Neural cell (in vitro differentiated cells): Measurements from ENCODE around the gene NTRK2.

Experiments
- EZH2 ChIP-seq: fragments of 200-600, 300-800 bp; shearing (Covaris generic), sonication (generic); IDR thresholded peaks from 2 replicates; pipeline ENCODE4 v1.6.1; 2014; ENCODE audit warnings: antibody characterized with exemption, low read length, borderline replicate concordance, mild to moderate bottlenecking; ENCODE audit not compliant: insufficient read depth, poor library complexity, severe bottlenecking
- MXI1 ChIP-seq: fragments of 450-650 bp; conservative IDR thresholded peaks from 2 replicates; pipeline ENCODE4 v1.6.1; 2014; ENCODE audit warnings: antibody characterized with exemption, mild to moderate bottlenecking; ENCODE audit not compliant: poor library complexity, severe bottlenecking
- POLR2AphosphoS5 ChIP-seq: IDR thresholded peaks from 2 replicates; pipeline ENCODE4 v1.6.1; 2012
- RAD21 ChIP-seq: fragments of 450-650 bp; conservative IDR thresholded peaks from 2 replicates; pipeline ENCODE4 v1.6.1; 2014; ENCODE audit warnings: antibody characterized with exemption, mild to moderate bottlenecking, moderate library complexity
- SMC3 ChIP-seq: fragments of 450-650 bp; conservative IDR thresholded peaks from 2 replicates; pipeline ENCODE4 v1.6.1; 2014; ENCODE audit warnings: antibody characterized with exemption, mild to moderate bottlenecking, moderate library complexity; ENCODE audit not compliant: poor library complexity
- TAF1 ChIP-seq: IDR thresholded peaks from 2 replicates; pipeline ENCODE4 v1.6.1; 2012; ENCODE audit warnings: low read depth
- TF ChIP-seq, protein P1 (sequence below): fragments of 450-650 bp; IDR thresholded peaks from 2 replicates; pipeline ENCODE4 v1.5.1; 2014; ENCODE audit warnings: antibody characterized with exemption, mild to moderate bottlenecking, moderate library complexity; ENCODE audit not compliant: poor library complexity, severe bottlenecking
- TF ChIP-seq, protein P2 (sequence below): IDR thresholded peaks from 2 replicates; pipeline ENCODE4 v1.6.1; 2012; ENCODE audit warnings: borderline replicate concordance

DNA sequence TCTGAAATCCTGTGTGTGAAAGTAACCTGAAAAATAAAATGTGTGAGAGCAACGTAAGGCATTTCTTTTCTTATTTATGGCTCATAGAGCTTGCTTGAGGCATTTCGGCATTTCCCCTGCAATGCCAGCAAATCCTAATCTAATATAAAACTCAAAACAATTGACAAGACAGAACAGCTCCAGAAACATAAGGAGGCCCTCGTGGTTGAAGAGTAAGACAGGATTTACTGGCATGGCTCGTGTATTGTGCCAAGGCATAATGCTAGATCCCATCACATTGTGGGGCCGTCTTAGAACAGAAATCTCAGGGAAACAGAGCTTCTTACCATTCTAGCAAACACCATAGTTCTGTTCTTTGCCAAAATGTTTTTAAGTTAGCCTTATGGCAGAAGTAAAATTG lies 166.2 kb downstream of the NTRK2 start:
- TF ChIP-seq, protein P1, sequence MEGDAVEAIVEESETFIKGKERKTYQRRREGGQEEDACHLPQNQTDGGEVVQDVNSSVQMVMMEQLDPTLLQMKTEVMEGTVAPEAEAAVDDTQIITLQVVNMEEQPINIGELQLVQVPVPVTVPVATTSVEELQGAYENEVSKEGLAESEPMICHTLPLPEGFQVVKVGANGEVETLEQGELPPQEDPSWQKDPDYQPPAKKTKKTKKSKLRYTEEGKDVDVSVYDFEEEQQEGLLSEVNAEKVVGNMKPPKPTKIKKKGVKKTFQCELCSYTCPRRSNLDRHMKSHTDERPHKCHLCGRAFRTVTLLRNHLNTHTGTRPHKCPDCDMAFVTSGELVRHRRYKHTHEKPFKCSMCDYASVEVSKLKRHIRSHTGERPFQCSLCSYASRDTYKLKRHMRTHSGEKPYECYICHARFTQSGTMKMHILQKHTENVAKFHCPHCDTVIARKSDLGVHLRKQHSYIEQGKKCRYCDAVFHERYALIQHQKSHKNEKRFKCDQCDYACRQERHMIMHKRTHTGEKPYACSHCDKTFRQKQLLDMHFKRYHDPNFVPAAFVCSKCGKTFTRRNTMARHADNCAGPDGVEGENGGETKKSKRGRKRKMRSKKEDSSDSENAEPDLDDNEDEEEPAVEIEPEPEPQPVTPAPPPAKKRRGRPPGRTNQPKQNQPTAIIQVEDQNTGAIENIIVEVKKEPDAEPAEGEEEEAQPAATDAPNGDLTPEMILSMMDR: no peak
- no peak for TF ChIP-seq RAD21
- no peak for TF ChIP-seq TAF1
- no peak for TF ChIP-seq EZH2
- TF ChIP-seq, protein P2, sequence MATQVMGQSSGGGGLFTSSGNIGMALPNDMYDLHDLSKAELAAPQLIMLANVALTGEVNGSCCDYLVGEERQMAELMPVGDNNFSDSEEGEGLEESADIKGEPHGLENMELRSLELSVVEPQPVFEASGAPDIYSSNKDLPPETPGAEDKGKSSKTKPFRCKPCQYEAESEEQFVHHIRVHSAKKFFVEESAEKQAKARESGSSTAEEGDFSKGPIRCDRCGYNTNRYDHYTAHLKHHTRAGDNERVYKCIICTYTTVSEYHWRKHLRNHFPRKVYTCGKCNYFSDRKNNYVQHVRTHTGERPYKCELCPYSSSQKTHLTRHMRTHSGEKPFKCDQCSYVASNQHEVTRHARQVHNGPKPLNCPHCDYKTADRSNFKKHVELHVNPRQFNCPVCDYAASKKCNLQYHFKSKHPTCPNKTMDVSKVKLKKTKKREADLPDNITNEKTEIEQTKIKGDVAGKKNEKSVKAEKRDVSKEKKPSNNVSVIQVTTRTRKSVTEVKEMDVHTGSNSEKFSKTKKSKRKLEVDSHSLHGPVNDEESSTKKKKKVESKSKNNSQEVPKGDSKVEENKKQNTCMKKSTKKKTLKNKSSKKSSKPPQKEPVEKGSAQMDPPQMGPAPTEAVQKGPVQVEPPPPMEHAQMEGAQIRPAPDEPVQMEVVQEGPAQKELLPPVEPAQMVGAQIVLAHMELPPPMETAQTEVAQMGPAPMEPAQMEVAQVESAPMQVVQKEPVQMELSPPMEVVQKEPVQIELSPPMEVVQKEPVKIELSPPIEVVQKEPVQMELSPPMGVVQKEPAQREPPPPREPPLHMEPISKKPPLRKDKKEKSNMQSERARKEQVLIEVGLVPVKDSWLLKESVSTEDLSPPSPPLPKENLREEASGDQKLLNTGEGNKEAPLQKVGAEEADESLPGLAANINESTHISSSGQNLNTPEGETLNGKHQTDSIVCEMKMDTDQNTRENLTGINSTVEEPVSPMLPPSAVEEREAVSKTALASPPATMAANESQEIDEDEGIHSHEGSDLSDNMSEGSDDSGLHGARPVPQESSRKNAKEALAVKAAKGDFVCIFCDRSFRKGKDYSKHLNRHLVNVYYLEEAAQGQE: no peak
- no peak for TF ChIP-seq SMC3
- no peak for TF ChIP-seq MXI1
- TF ChIP-seq POLR2AphosphoS5: no peak
